NCI-H2029 (cell line): ENCODE data around the gene COLQ.
"Not testable (repeated sequence)": the region's sequence is repeated elsewhere in the genome, so short reads cannot be mapped to it uniquely, and the experiment has no call there.

Experiments
- DNase-seq: peaks from one replicate; lab custom pipeline; 2025; lab: John Stamatoyannopoulos, UW

The COLQ gene

GRCh38 chr3:15427182-15427880, 94.2 kb downstream of the COLQ start, which contains the start of the genes EAF1 and METTL6:
TSS of gene EAF1 (plus strand) at chr3:15427598. CDS start at chr3:15427780, 182 bp downstream.
TSS of gene METTL6 (minus strand) at chr3:15427544. CDS start at chr3:15426511, 1,033 bp downstream.
- peak; percentile 84 for DNase-seq

GRCh38 chr3:15426579-15427118, 94.9 kb downstream of the COLQ start:
- no peak for DNase-seq

- no peak for DNase-seq
Observed at GRCh38 chr3:15420871-15421270, 100.6 kb downstream of the COLQ start.

- not testable (repeated sequence) for DNase-seq
Observed at GRCh38 chr3:15410966-15411365, 110.5 kb downstream of the COLQ start.

GRCh38 chr3:15409774-15410173, 111.7 kb downstream of the COLQ start:
- DNase-seq, result no peak

- no peak for DNase-seq
Observed at GRCh38 chr3:15409239-15409638, 112.3 kb downstream of the COLQ start.

GRCh38 chr3:15405448-15406050, 116.0 kb downstream of the COLQ start:
- DNase-seq, result peak; percentile 36

- no peak for DNase-seq
Observed at GRCh38 chr3:15404767-15405166, 116.7 kb downstream of the COLQ start.

- no peak for DNase-seq
Observed at GRCh38 chr3:15403965-15404364, 117.5 kb downstream of the COLQ start.

GRCh38 chr3:15403495-15403894, 118.0 kb downstream of the COLQ start:
- DNase-seq, result no peak

- DNase-seq, result no peak
Observed at GRCh38 chr3:15401936-15402335, 119.6 kb downstream of the COLQ start.
